GM12873 (cell line): Measurements from ENCODE around the gene DGKG.

Source experiments
- CTCF ChIP-seq: IDR thresholded peaks from 2 replicates; pipeline ENCODE4 v1.5.1; 2012; ENCODE audit warnings: low read depth, mild to moderate bottlenecking, moderate library complexity, low read length, control low read depth; ENCODE audit not compliant: insufficient read depth; ENCODE audit errors: missing control alignments

Gene DGKG

GRCh38 chr3:186165331-186165730 is 196.7 kb downstream of the DGKG start:
- TF ChIP-seq CTCF = no peak

GRCh38 chr3:186164696-186165095 is 197.3 kb downstream of the DGKG start:
- no peak for TF ChIP-seq CTCF

- TF ChIP-seq CTCF = no peak
These were observed 199.8 kb downstream of the DGKG start for GRCh38 chr3:186162221-186162620.

- TF ChIP-seq CTCF = no peak
These were observed 201.3 kb downstream of the DGKG start for GRCh38 chr3:186160691-186161243.

GRCh38 chr3:186154641-186155040 is 207.4 kb downstream of the DGKG start:
- TF ChIP-seq CTCF = no peak

- TF ChIP-seq CTCF = no peak
These were observed 209.1 kb downstream of the DGKG start for GRCh38 chr3:186152889-186153292.

GRCh38 chr3:186152361-186152798 is 209.7 kb downstream of the DGKG start:
- no peak for TF ChIP-seq CTCF
